Neural progenitor cell (in vitro differentiated cells): ENCODE results near the gene BHMT. TPM values are rescaled to one million over a fixed set of nuclear protein-coding genes. Genes with fewer than 3 reads are reported as not detected.

Source experiments
- DNase-seq: peaks from one replicate; pipeline ENCODE4 v3.0.0-alpha.2; 2016; ENCODE audit warnings: low spot score
- H2AFZ ChIP-seq: fragments of 200-600 bp; sonication (generic); replicated peaks from 2 replicates; pipeline ENCODE4 v1.6.1; 2016; ENCODE audit warnings: antibody characterized with exemption
- H3F3A ChIP-seq: fragments of 200-600 bp; sonication (generic); 2 replicates; pipeline ENCODE4 v1.6.1; 2016; ENCODE audit warnings: antibody characterized with exemption, low read depth
- H3K27ac ChIP-seq: fragments of 200-600 bp; sonication (generic); 2 replicates; pipeline ENCODE4 v1.5.1; 2016; ENCODE audit warnings: mild to moderate bottlenecking
- H3K27me3 ChIP-seq: fragments of 200-600 bp; sonication (generic); 2 replicates; pipeline ENCODE4 v1.6.1; 2016; ENCODE audit warnings: mild to moderate bottlenecking, moderate library complexity
- H3K36me3 ChIP-seq: fragments of 200-600 bp; sonication (generic); 2 replicates; pipeline ENCODE4 v1.5.1; 2016
- H3K4me1 ChIP-seq: fragments of 200-600 bp; sonication (generic); 2 replicates; pipeline ENCODE4 v1.6.1; 2016; ENCODE audit warnings: mixed run types
- H3K4me2 ChIP-seq: fragments of 200-600 bp; sonication (generic); 2 replicates; pipeline ENCODE4 v1.6.1; 2016
- H3K4me3 ChIP-seq: fragments of 200-600 bp; sonication (generic); 2 replicates; pipeline ENCODE4 v1.5.1; 2016
- H3K79me2 ChIP-seq: fragments of 200-600 bp; sonication (generic); 2 replicates; pipeline ENCODE4 v1.6.1; 2016; ENCODE audit warnings: low read depth
- H3K9ac ChIP-seq: fragments of 200-600 bp; sonication (generic); 2 replicates; pipeline ENCODE4 v1.6.1; 2016
- H3K9me3 ChIP-seq: fragments of 200-600 bp; sonication (generic); 2 replicates; pipeline ENCODE4 v1.5.1; 2016; ENCODE audit warnings: low read depth
- H4K20me1 ChIP-seq: fragments of 200-600 bp; sonication (generic); 2 replicates; pipeline ENCODE4 v1.6.1; 2016; ENCODE audit warnings: low read depth
- H3K27ac Mint-ChIP-seq: 3 replicates; pipeline ENCODE4 v1.8.0; 2021; ENCODE audit warnings: mixed read lengths
- H3K27me3 Mint-ChIP-seq: 2 replicates; pipeline ENCODE4 v1.8.0; 2022; ENCODE audit warnings: low read depth, mild to moderate bottlenecking, inconsistent platforms, moderate library complexity, mixed read lengths; ENCODE audit not compliant: insufficient read depth
- H3K36me3 Mint-ChIP-seq: 3 replicates; pipeline ENCODE4 v1.8.0; 2021; ENCODE audit warnings: mixed read lengths
- H3K4me1 Mint-ChIP-seq: 3 replicates; pipeline ENCODE4 v1.8.0; 2021; ENCODE audit warnings: mixed read lengths
- H3K4me3 Mint-ChIP-seq: 3 replicates; pipeline ENCODE4 v1.8.0; 2021; ENCODE audit warnings: mild to moderate bottlenecking, moderate library complexity, mixed read lengths
- H3K9me3 Mint-ChIP-seq: 3 replicates; pipeline ENCODE4 v1.8.0; 2020; ENCODE audit warnings: mixed read lengths
- CTCF ChIP-seq: fragments of 200-600 bp; sonication (generic); IDR thresholded peaks from 2 replicates; pipeline ENCODE4 v1.5.1; 2017; ENCODE audit warnings: antibody characterized with exemption, mild to moderate bottlenecking
- EZH2 ChIP-seq: fragments of 200-600 bp; sonication (generic); IDR thresholded peaks from 2 replicates; pipeline ENCODE4 v1.6.1; 2017; ENCODE audit warnings: antibody characterized with exemption, mild to moderate bottlenecking, moderate library complexity
- EZH2phosphoT487 ChIP-seq: fragments of 200-600 bp; sonication (generic); IDR thresholded peaks from 2 replicates; pipeline ENCODE4 v1.6.1; 2017; ENCODE audit warnings: antibody characterized with exemption
- total RNA-seq: library from RNA; depleted of rRNA; stranded (reverse); fragments of >200 nt; gene quantifications from 2 replicates; pipeline ENCODE4 v1.2.3, GENCODE V29; 2015; ENCODE audit warnings: low replicate concordance

Gene BHMT
- total RNA-seq, 1 donor from 2014 or later = 0.45 TPM

- H3K4me3 Mint-ChIP-seq = no peak overlapping the region
- Histone ChIP-seq H4K20me1 (no peaks in the 10 kb centered on the region), H3K27me3 (no peaks in the 10 kb centered on the region), H2AFZ (no peak overlapping the region), H3F3A (no peaks in the 10 kb centered on the region), H3K4me2 (no peak overlapping the region), H3K36me3 (no peaks in the 10 kb centered on the region), H3K4me1 (no peaks in the 10 kb centered on the region), H3K4me3 (no peak overlapping the region), H3K27ac (no peak overlapping the region), H3K9ac (no peak overlapping the region), H3K9me3 (no peaks in the 10 kb centered on the region), H3K79me2 (no peaks in the 10 kb centered on the region)
- no peak for DNase-seq
- no peak overlapping the region for H3K27ac Mint-ChIP-seq
- TF ChIP-seq EZH2 = no peak
- no peak for TF ChIP-seq EZH2phosphoT487
- no peak for TF ChIP-seq CTCF
- no peaks in the 10 kb centered on the region for H3K4me1 Mint-ChIP-seq
- H3K36me3 Mint-ChIP-seq = peaks cover 2% of the 10 kb centered on the region
- peaks cover 2% of the 10 kb centered on the region for H3K9me3 Mint-ChIP-seq
- H3K27me3 Mint-ChIP-seq = peaks cover 4% of the 10 kb centered on the region
These were observed 29.8 kb upstream of the BHMT start for GRCh38 chr5:79081779-79082178.

- Mint-ChIP-seq H3K36me3 (no peaks in the 10 kb centered on the region), H3K9me3 (no peaks in the 10 kb centered on the region), H3K27me3 (no peaks in the 10 kb centered on the region), H3K4me3 (no peak overlapping the region), H3K4me1 (peaks cover 6% of the 10 kb centered on the region), H3K27ac (no peak overlapping the region)
- H3K79me2 ChIP-seq = no peaks in the 10 kb centered on the region
- H3K36me3 ChIP-seq = no peaks in the 10 kb centered on the region
- no peak for DNase-seq
- no peaks in the 10 kb centered on the region for H3K4me1 ChIP-seq
- no peak overlapping the region for H3K4me2 ChIP-seq
- no peaks in the 10 kb centered on the region for H3K27me3 ChIP-seq
- H2AFZ ChIP-seq = peak overlapping the region; percentile 19
- H3K9ac ChIP-seq = no peak overlapping the region
- no peak overlapping the region for H3K4me3 ChIP-seq
- no peak overlapping the region for H3K27ac ChIP-seq
- TF ChIP-seq EZH2phosphoT487 (no peak), CTCF (no peak)
- H3F3A ChIP-seq = no peaks in the 10 kb centered on the region
- no peaks in the 10 kb centered on the region for H4K20me1 ChIP-seq
- no peaks in the 10 kb centered on the region for H3K9me3 ChIP-seq
These were observed 25.5 kb upstream of the BHMT start for GRCh38 chr5:79086116-79086515.

- Histone ChIP-seq H3K79me2 (no peaks in the 10 kb centered on the region), H3K4me2 (no peak overlapping the region), H3F3A (no peaks in the 10 kb centered on the region), H3K9me3 (no peaks in the 10 kb centered on the region), H2AFZ (no peak overlapping the region), H3K9ac (no peak overlapping the region), H3K36me3 (no peaks in the 10 kb centered on the region), H3K27ac (no peak overlapping the region), H4K20me1 (no peaks in the 10 kb centered on the region), H3K4me1 (no peaks in the 10 kb centered on the region), H3K27me3 (no peaks in the 10 kb centered on the region), H3K4me3 (no peak overlapping the region)
- Mint-ChIP-seq H3K36me3 (no peaks in the 10 kb centered on the region), H3K9me3 (no peaks in the 10 kb centered on the region), H3K27ac (no peak overlapping the region), H3K4me3 (no peak overlapping the region), H3K27me3 (no peaks in the 10 kb centered on the region), H3K4me1 (peaks cover 6% of the 10 kb centered on the region)
- no peak for DNase-seq
- TF ChIP-seq EZH2phosphoT487 (no peak), CTCF (no peak), EZH2 (no peak)
These were observed 23.1 kb upstream of the BHMT start for GRCh38 chr5:79088507-79088906.
